ENCODE measurements around the gene PEAR1. TPM values are rescaled to one million over a fixed set of nuclear protein-coding genes. Genes with fewer than 3 reads are reported as not detected.

The PEAR1 gene
- total and polyA plus RNA-seq, 2 of the 4 experiments (the other 2 are of a cell fraction): 2.0 to 44.4 TPM

GRCh38 chr1:156864796-156865195 is 28.7 kb upstream of the PEAR1 start:
- Histone ChIP-seq H4K91ac (ENCODE audit: insufficient read depth, low read depth, low read length) (no peak overlapping the region), H3K4me3 (ENCODE audit: insufficient read depth, low read depth, low read length) (no peak overlapping the region), H3K14ac (replicated peaks; ENCODE audit: low read depth, low read length) (no peak overlapping the region), H2BK15ac (ENCODE audit: low read depth, low read length) (no peak overlapping the region), H2AFZ (replicated peaks; ENCODE audit: low read length, poor library complexity) (no peak overlapping the region), H4K20me1 (ENCODE audit: insufficient read depth, low read length) (0 out of 2 replicates have a peak, but pooled peaks cover 5% of the 10 kb centered on the region), H4K8ac (ENCODE audit: low read depth in 2 of 2, low read length in 2 of 2) (no peak overlapping the region), H3K9me3 (ENCODE audit: control insufficient read depth, insufficient read depth, low read length) (no peaks in the 10 kb centered on the region), H4K5ac (ENCODE audit: low read depth, low read length) (no peak overlapping the region), H2AK5ac (ENCODE audit: low read depth, low read length) (no peak overlapping the region), H2AK9ac (replicated peaks; ENCODE audit: low read depth, low read length, poor library complexity) (no peak overlapping the region), H3K4me2 (ENCODE audit: low read depth, low read length) (no peak overlapping the region), H2BK120ac (ENCODE audit: low read depth, low read length) (no peak overlapping the region), H3K4ac (ENCODE audit: low read depth, low read length) (no peak overlapping the region), H3K27ac (ENCODE audit: insufficient read depth, low read length) (no peak overlapping the region), H3K9ac (ENCODE audit: low read depth, low read length) (no peak overlapping the region), H3K56ac (ENCODE audit: extremely low read depth, insufficient read depth, low read length) (no peak overlapping the region), H2BK20ac (ENCODE audit: low read depth, low read length) (no peak overlapping the region), H3K18ac (ENCODE audit: low read depth, low read length) (no peak overlapping the region), H3K23ac (ENCODE audit: low read depth, low read length) (no peak overlapping the region), H3K36me3 (ENCODE audit: control insufficient read depth, insufficient read depth, low read length) (no peaks in the 10 kb centered on the region), H3K4me1 (ENCODE audit: control insufficient read depth, insufficient read depth, low read length) (peaks cover under 1% of the 10 kb centered on the region; the same call in 1 of the 2 replicates), H2BK5ac (ENCODE audit: low read depth, low read length, poor library complexity, severe bottlenecking) (no peak overlapping the region), H3K79me1 (ENCODE audit: low read depth in 1 of 2, low read length in 2 of 2) (no peaks in the 10 kb centered on the region), H3K9me1 (ENCODE audit: insufficient read depth, low read length) (no peaks in the 10 kb centered on the region), H3K27me3 (ENCODE audit: control insufficient read depth, insufficient read depth, low read length) (peaks cover 70% of the 10 kb centered on the region)
- no peak for DNase-seq
- TF ChIP-seq MAFK (IDR thresholded peaks at IDR 0.05; ENCODE audit: low read depth, low read length) (no peak), FOS (IDR thresholded peaks at IDR 0.05; ENCODE audit: low read depth, low read length) (no peak), RCOR1 (IDR thresholded peaks at IDR 0.05; ENCODE audit: insufficient replicate concordance, low read length) (no peak), CEBPB (IDR thresholded peaks at IDR 0.05; ENCODE audit: low read depth, low read length) (no peak), RFX5 (IDR thresholded peaks at IDR 0.05; ENCODE audit: low read depth, low read length) (no peak), POLR2A (IDR thresholded peaks at IDR 0.05; ENCODE audit: low read depth, low read length) (no peak), NFE2L2 (IDR thresholded peaks at IDR 0.05; ENCODE audit: low read depth, low read length) (no peak), SMC3 (IDR thresholded peaks at IDR 0.05; ENCODE audit: low read depth, low read length) (no peak), RAD21 (IDR thresholded peaks at IDR 0.05; ENCODE audit: low read length) (no peak), BHLHE40 (IDR thresholded peaks at IDR 0.05; ENCODE audit: low read depth, low read length) (no peak), ELK1 (IDR thresholded peaks at IDR 0.05; ENCODE audit: borderline replicate concordance, low read depth, low read length) (no peak), MXI1 (IDR thresholded peaks at IDR 0.05; ENCODE audit: borderline replicate concordance, low read depth, low read length) (no peak), USF2 (IDR thresholded peaks at IDR 0.05; ENCODE audit: low read depth, low read length) (no peak), CTCF (conservative IDR thresholded peaks at IDR 0.05; ENCODE audit: low read depth, low read length) (no peak), MAZ (IDR thresholded peaks at IDR 0.05; ENCODE audit: borderline replicate concordance, low read depth, low read length) (no peak), CHD1 (IDR thresholded peaks at IDR 0.05; ENCODE audit: low read depth, low read length) (no peak)
- CTCF ChIA-PET: no interaction called here
- no CpG with 5 or more reads among the region's 4 CpGs for WGBS, 2 experiments (ENCODE audit: extremely low coverage in 2 of 2, insufficient read length in 1 of 2)
- BruUV-seq (replicated peaks): no TSS peak
- dilution Hi-C loops (cut with HindIII; ENCODE audit: low sequenced_read_pairs, unreplicated experiment) (no loop called here), intact Hi-C loops (cut with micrococcal nuclease) (no loop called here), in situ Hi-C loops (cut with MboI; ENCODE audit: low sequenced_read_pairs) (no loop called here)
- POLR2A ChIA-PET (ENCODE audit: unreplicated experiment): no interaction called here
- ATAC-seq (ENCODE audit: low read depth): no peak

All from IMR-90 (cell line).